HepG2 (cell line): ENCODE measurements around the gene MYH7B. TPM values are rescaled to one million over a fixed set of nuclear protein-coding genes. Genes with fewer than 3 reads are reported as not detected.

Source experiments
- GABPA ChIP-seq, 2 experiments: IDR thresholded peaks; 2 replicates each; pipeline ENCODE4 v1.6.1; 2011 to 2016; ENCODE audit warnings: low read depth in 2 of 2, low read length in 1 of 2, missing biosample characterization in 1 of 2, missing genetic modification characterization in 1 of 2
- GRHL1 ChIP-seq: sonication (generic); formaldehyde crosslinking; conservative IDR thresholded peaks from 2 replicates; pipeline ENCODE4 v1.8.0; 2022; ENCODE audit warnings: missing genetic modification reagents
- GTF2F1 ChIP-seq: fragments of 150-350 bp; IDR thresholded peaks from 2 replicates; pipeline ENCODE4 v1.6.1; 2014; ENCODE audit warnings: low read length
- HBP1 ChIP-seq: IDR thresholded peaks from 2 replicates; pipeline ENCODE4 v1.6.1; 2016; ENCODE audit warnings: low read depth, control low read depth
- HCFC1 ChIP-seq: fragments of 150-350 bp; IDR thresholded peaks from 2 replicates; pipeline ENCODE4 v1.6.1; 2014; ENCODE audit warnings: low read depth, low read length
- HDAC6 ChIP-seq: fragments of 200-600 bp; sonication (generic); IDR thresholded peaks from 2 replicates; pipeline ENCODE4 v1.7.0; 2017; ENCODE audit warnings: mild to moderate bottlenecking, antibody characterized with exemption, low read length, low read depth
- HES4 ChIP-seq: sonication (generic); formaldehyde crosslinking; IDR thresholded peaks from 2 replicates; pipeline ENCODE4 v1.9.0; 2021; ENCODE audit warnings: mild to moderate bottlenecking, missing genetic modification reagents, borderline replicate concordance
- MBNL3 ChIP-seq: fragments of 250-450 bp; sonication (Bioruptor Pico); conservative IDR thresholded peaks from 2 replicates; pipeline ENCODE4 v1.8.0; 2022; ENCODE audit warnings: mild to moderate bottlenecking, inconsistent platforms
- REST ChIP-seq, 2 experiments: IDR thresholded peaks; 2 replicates each; pipeline ENCODE4 v1.6.1; 2011 to 2012; ENCODE audit warnings: low read length in 2 of 2, borderline replicate concordance in 1 of 2, low read depth in 1 of 2, mild to moderate bottlenecking in 1 of 2, moderate library complexity in 1 of 2
- RFX5 ChIP-seq: IDR thresholded peaks from 2 replicates; pipeline ENCODE4 v1.6.1; 2011; ENCODE audit warnings: low read depth, low read length, improper control_type of control experiment
- SMAD9 ChIP-seq: sonication (generic); formaldehyde crosslinking; IDR thresholded peaks from 2 replicates; pipeline ENCODE4 v1.5.1; 2020; ENCODE audit warnings: mild to moderate bottlenecking, missing genetic modification reagents
- UBTF ChIP-seq: sonication (generic); formaldehyde crosslinking; IDR thresholded peaks from 2 replicates; pipeline ENCODE4 v1.4.0; 2020; ENCODE audit warnings: mild to moderate bottlenecking, missing genetic modification reagents
- ZNF33A ChIP-seq: sonication (generic); formaldehyde crosslinking; IDR thresholded peaks from 2 replicates; pipeline ENCODE4 v1.5.1; 2020; ENCODE audit warnings: missing genetic modification reagents, mild to moderate bottlenecking, moderate library complexity, borderline replicate concordance
- ZNF484 ChIP-seq: sonication (generic); formaldehyde crosslinking; IDR thresholded peaks from 2 replicates; pipeline ENCODE4 v1.5.1; 2020; ENCODE audit warnings: mild to moderate bottlenecking, low read depth, missing genetic modification reagents, borderline replicate concordance
- ZNF549 ChIP-seq: sonication (generic); formaldehyde crosslinking; IDR thresholded peaks from 2 replicates; pipeline ENCODE4 v1.5.0; 2020; ENCODE audit warnings: missing genetic modification reagents
- ZNF570 ChIP-seq: sonication (generic); formaldehyde crosslinking; IDR thresholded peaks from 2 replicates; pipeline ENCODE4 v1.4.0; 2020; ENCODE audit warnings: mild to moderate bottlenecking, missing genetic modification reagents, borderline replicate concordance
- ZNF782 ChIP-seq: sonication (generic); formaldehyde crosslinking; IDR thresholded peaks from 2 replicates; pipeline ENCODE4 v1.4.0; 2020; ENCODE audit warnings: missing genetic modification reagents, mild to moderate bottlenecking, borderline replicate concordance
- polyA plus RNA-seq, 8 experiments: library from polyadenylated mRNA; depleted of rRNA in 3 of 8; stranded (reverse) in 7 of 8; unstranded in 1 of 8; fragments of >200 nt; fragmentation: Illumina TruSeq in 4 of 8; extraction: Trizol in 4 of 8; gene quantifications; 2 replicates each; pipeline versions ENCODE4 v1.2.1 to v1.2.3, GENCODE V29; 2011 to 2016; ENCODE audit warnings: low read depth in 4 of 8, missing spikeins in 1 of 8, mixed read lengths in 1 of 8; ENCODE audit not compliant: insufficient read depth in 1 of 8
- total RNA-seq, 5 experiments: library from RNA; depleted of rRNA; stranded (reverse); fragments of >200 nt; fragmentation: Illumina TruSeq; extraction: Trizol; gene quantifications; 2 replicates each; pipeline ENCODE4 v1.2.3, GENCODE V29; 2016; ENCODE audit warnings: low read depth in 1 of 5

The MYH7B gene
- total and polyA plus RNA-seq, 2 of the 13 experiments (the other 11 are each of a cell fraction or from before 2014, with no cell fraction given): 0.05 to 0.20 TPM

GRCh38 chr20:34955231-34956040 is at the start of gene MYH7B, which contains the start of gene GSS (continued):
- TF ChIP-seq UBTF (peak; percentile 98), ZNF33A (CRISPR knock-in tag) (no peak), HCFC1 (peak; percentile 42; the same call in 1 of the 2 replicates), REST (IDR thresholded peaks at IDR 0.05; ENCODE audit: borderline replicate concordance in 1 of 2, low read depth in 1 of 2, low read length in 2 of 2) (peak in 1 of 2 experiments; percentile 82; a peak in 1 of 4 replicates), GTF2F1 (peak; percentile 87; the same call in 1 of the 2 replicates), ZNF782 (CRISPR knock-in tag) (peak; percentile 88; the same call in 1 of the 2 replicates), ZNF570 (CRISPR knock-in tag) (peak; percentile 84; the same call in 1 of the 2 replicates), HBP1 (CRISPR knock-in tag) (peak; percentile 98), GRHL1 (no peak), ZNF484 (CRISPR knock-in tag) (no peak), HDAC6 (no peak), ZNF549 (CRISPR knock-in tag) (no peak), GABPA (IDR thresholded peaks at IDR 0.05; ENCODE audit: low read depth, low read length) (no peak), GABPA (CRISPR knock-in tag; IDR thresholded peaks at IDR 0.05; ENCODE audit: low read depth) (peak; percentile 70), SMAD9 (CRISPR knock-in tag) (peak; percentile 91; the same call in 1 of the 2 replicates), MBNL3 (CRISPR knock-in tag) (no peak), RFX5 (no peak; the same call in 1 of the 2 replicates), HES4 (CRISPR knock-in tag) (peak; percentile 60)
